IPS DF 4.7 (cell line): Measurements from ENCODE around the gene DUSP18.
"Not testable (repeated sequence)": the region's sequence is repeated elsewhere in the genome, so short reads cannot be mapped to it uniquely, and the experiment has no call there.

ENCODE experiments used
- DNase-seq: peaks from one replicate; pipeline ENCODE4 v3.0.0-alpha.2; 2013; ENCODE audit warnings: low spot score; ENCODE audit errors: extremely low read depth

DUSP18 gene

GRCh38 chr22:30679895-30680690 is 12.4 kb upstream of the DUSP18 start:
- DNase-seq = not testable (repeated sequence)

- DNase-seq = not testable (repeated sequence)
Measured at GRCh38 chr22:30676565-30676964, 8.9 kb upstream of the DUSP18 start.

- no peak for DNase-seq
Measured at GRCh38 chr22:30675436-30675835, 7.8 kb upstream of the DUSP18 start.

GRCh38 chr22:30674482-30674881 is 6.8 kb upstream of the DUSP18 start:
- DNase-seq = no peak

- no peak for DNase-seq
Measured at GRCh38 chr22:30673136-30673535, 5.5 kb upstream of the DUSP18 start.

GRCh38 chr22:30671071-30671470 is 3.4 kb upstream of the DUSP18 start:
- no peak for DNase-seq

GRCh38 chr22:30668386-30668710 is 673 bp upstream of the DUSP18 start:
- DNase-seq = no peak

- DNase-seq = no peak
Measured at GRCh38 chr22:30667107-30667493, 575 bp downstream of the DUSP18 start.

GRCh38 chr22:30665786-30666185 is 1.9 kb downstream of the DUSP18 start:
- no peak for DNase-seq

GRCh38 chr22:30665266-30665665 is 2.4 kb downstream of the DUSP18 start:
- no peak for DNase-seq

GRCh38 chr22:30664798-30665197 is 2.9 kb downstream of the DUSP18 start:
- no peak for DNase-seq

GRCh38 chr22:30662040-30662439 is 5.6 kb downstream of the DUSP18 start:
- DNase-seq = no peak

- no peak for DNase-seq
Measured at GRCh38 chr22:30655532-30655931, 12.1 kb downstream of the DUSP18 start.

- DNase-seq = no peak
Measured at GRCh38 chr22:30654361-30654760, 13.3 kb downstream of the DUSP18 start.

GRCh38 chr22:30652852-30653251 is 14.8 kb downstream of the DUSP18 start:
- no peak for DNase-seq

GRCh38 chr22:30650508-30651116 is 17.1 kb downstream of the DUSP18 start:
- no peak for DNase-seq

GRCh38 chr22:30649430-30650007 is 18.2 kb downstream of the DUSP18 start:
- DNase-seq = no peak

GRCh38 chr22:30648825-30649224 is 18.9 kb downstream of the DUSP18 start:
- DNase-seq = no peak

- DNase-seq = no peak
Measured at GRCh38 chr22:30647536-30647935, 20.1 kb downstream of the DUSP18 start.

GRCh38 chr22:30646518-30647160 is 21.0 kb downstream of the DUSP18 start:
- no peak for DNase-seq

GRCh38 chr22:30643055-30643875 is 24.4 kb downstream of the DUSP18 start:
- DNase-seq = no peak
